GM06990 (cell line): ENCODE results near the gene DDAH2.

Experiments used
- DNase-seq: peaks from one replicate; pipeline ENCODE4 v3.0.0-alpha.2; 2011; ENCODE audit not compliant: insufficient read length; ENCODE audit errors: extremely low read depth
- H3K27me3 ChIP-seq: replicated peaks from 2 replicates; pipeline ENCODE4 v1.6.0; 2011; ENCODE audit warnings: low read length; ENCODE audit not compliant: control insufficient read depth, insufficient read depth
- H3K36me3 ChIP-seq: 2 replicates; pipeline ENCODE4 v1.5.1; 2011; ENCODE audit warnings: low read length; ENCODE audit not compliant: control insufficient read depth, insufficient read depth
- H3K4me3 ChIP-seq: replicated peaks from 2 replicates; pipeline ENCODE4 v1.5.1; 2011; ENCODE audit warnings: low read depth, mild to moderate bottlenecking, control low read depth, low read length
- TF ChIP-seq, protein P1 (sequence below): IDR thresholded peaks from 2 replicates; pipeline ENCODE4 v1.5.1; 2011; ENCODE audit warnings: low read length, control low read depth, mild to moderate bottlenecking, inconsistent platforms; ENCODE audit not compliant: insufficient read depth, poor library complexity, severe bottlenecking

Gene DDAH2

DNA sequence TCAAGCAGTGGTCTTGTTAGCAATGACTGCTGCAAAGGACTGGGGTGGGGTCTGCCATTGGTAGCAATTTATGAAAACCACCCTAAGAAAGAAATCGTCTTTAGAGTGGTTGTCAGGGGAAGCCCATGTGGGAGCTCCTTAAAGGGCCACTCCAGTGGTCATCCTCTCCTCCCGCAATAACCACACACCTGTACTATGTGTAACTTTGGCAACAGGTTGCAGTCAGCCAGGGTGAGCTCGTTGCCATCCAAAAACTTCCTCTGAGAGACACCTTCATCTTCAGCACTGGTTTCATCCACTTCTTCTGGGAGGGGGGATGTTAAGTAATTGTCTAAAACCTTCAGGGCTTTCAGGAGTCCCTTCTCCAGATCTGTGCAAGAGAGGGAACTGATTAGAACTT, 2.9 kb upstream of the DDAH2 start:
- Histone ChIP-seq H3K4me3 (no peak overlapping the region), H3K27me3 (no peaks in the 10 kb centered on the region), H3K36me3 (peaks cover 11% of the 10 kb centered on the region)
- DNase-seq, result no peak
- TF ChIP-seq, protein P1, sequence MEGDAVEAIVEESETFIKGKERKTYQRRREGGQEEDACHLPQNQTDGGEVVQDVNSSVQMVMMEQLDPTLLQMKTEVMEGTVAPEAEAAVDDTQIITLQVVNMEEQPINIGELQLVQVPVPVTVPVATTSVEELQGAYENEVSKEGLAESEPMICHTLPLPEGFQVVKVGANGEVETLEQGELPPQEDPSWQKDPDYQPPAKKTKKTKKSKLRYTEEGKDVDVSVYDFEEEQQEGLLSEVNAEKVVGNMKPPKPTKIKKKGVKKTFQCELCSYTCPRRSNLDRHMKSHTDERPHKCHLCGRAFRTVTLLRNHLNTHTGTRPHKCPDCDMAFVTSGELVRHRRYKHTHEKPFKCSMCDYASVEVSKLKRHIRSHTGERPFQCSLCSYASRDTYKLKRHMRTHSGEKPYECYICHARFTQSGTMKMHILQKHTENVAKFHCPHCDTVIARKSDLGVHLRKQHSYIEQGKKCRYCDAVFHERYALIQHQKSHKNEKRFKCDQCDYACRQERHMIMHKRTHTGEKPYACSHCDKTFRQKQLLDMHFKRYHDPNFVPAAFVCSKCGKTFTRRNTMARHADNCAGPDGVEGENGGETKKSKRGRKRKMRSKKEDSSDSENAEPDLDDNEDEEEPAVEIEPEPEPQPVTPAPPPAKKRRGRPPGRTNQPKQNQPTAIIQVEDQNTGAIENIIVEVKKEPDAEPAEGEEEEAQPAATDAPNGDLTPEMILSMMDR, result no peak

DNA sequence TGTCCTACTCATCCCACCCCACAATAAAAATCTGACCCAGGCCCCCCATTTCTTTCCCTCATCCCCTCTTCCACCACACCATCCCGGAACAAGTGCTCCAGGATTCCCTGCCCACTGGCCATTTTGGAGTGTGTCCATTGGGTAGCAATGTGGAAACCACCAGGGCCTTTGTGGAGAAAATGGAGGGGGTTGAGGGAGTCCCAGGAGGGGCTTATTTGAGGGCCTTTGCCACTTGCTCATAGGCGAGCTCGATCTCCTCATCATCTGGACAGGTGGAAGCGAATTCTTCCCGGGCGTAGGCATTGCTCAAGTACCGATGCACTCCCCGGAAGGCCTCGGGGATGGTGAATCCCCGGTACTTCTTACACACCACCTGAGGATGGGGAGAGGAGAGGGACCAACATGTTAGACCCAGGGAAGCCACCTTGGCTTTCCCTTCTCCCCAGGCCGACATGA, 1.6 kb upstream of the DDAH2 start:
- no peak for DNase-seq
- peaks cover 11% of the 10 kb centered on the region for H3K36me3 ChIP-seq
- TF ChIP-seq, protein P1, result no peak
- H3K27me3 ChIP-seq, result no peaks in the 10 kb centered on the region
- no peak overlapping the region for H3K4me3 ChIP-seq

DNA sequence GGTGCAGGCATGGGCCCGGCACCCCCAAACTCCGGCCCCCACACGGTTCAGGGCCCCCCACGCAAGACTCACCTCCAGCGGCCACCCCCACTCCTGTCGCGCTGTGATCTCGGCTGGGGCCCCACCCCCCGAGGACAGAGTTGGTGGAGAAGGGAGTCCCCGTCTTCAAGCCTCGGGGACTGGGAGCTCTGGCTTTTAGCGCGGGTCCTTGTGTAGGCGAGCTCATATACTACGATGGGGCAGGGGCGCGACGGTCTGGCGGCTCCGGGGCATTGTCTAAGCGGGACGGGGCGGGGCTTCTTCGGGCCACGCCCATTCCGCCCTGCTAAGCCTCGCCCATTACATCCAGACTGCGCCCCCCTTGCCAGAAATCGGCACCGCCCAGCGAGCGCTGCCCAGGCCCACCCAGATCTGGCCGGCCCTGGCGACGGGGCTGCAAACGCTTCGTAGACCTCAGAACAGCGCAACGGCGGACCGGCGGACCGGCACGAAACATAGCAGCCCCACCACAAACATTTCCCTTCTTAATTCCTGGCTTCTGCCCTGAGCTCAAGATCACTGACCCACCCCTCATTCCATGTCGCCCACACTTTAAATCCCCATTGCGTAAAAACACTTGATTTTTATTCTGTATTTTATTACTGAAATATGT, 1.0 kb upstream of the DDAH2 start:
- H3K27me3 ChIP-seq, result no peaks in the 10 kb centered on the region
- H3K4me3 ChIP-seq, result peak overlapping the region; percentile 64
- TF ChIP-seq, protein P1, result no peak
- DNase-seq, result peak; percentile 80
- H3K36me3 ChIP-seq, result peaks cover 11% of the 10 kb centered on the region

DNA sequence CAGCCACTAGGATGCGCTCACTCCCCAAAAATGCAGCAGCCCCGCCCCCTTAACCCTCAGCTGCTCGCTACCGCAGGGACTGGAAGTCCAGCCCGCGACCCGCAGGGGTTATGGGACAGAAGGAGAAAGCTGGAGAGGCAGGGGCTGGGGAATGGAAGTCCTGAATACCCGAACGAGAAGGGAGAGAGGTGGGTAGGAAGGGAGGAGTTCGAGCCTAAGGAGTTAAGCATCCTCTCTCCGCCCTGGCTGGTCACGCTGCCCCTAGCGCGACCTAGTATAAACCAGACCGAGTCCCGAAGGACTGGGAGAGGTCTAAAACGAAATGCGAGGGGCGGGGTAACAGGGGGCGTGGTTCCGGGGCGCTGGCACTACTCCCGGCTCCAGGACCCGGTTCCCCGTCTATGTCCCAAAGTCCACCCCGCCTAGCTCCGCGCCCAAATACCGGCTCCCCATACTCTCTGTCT, 448 bp upstream of the DDAH2 start:
- H3K36me3 ChIP-seq, result peaks cover 11% of the 10 kb centered on the region
- peak overlapping the region; percentile 64 for H3K4me3 ChIP-seq
- peak; percentile 81 for DNase-seq
- H3K27me3 ChIP-seq, result no peaks in the 10 kb centered on the region
- TF ChIP-seq, protein P1, result no peak

DNA sequence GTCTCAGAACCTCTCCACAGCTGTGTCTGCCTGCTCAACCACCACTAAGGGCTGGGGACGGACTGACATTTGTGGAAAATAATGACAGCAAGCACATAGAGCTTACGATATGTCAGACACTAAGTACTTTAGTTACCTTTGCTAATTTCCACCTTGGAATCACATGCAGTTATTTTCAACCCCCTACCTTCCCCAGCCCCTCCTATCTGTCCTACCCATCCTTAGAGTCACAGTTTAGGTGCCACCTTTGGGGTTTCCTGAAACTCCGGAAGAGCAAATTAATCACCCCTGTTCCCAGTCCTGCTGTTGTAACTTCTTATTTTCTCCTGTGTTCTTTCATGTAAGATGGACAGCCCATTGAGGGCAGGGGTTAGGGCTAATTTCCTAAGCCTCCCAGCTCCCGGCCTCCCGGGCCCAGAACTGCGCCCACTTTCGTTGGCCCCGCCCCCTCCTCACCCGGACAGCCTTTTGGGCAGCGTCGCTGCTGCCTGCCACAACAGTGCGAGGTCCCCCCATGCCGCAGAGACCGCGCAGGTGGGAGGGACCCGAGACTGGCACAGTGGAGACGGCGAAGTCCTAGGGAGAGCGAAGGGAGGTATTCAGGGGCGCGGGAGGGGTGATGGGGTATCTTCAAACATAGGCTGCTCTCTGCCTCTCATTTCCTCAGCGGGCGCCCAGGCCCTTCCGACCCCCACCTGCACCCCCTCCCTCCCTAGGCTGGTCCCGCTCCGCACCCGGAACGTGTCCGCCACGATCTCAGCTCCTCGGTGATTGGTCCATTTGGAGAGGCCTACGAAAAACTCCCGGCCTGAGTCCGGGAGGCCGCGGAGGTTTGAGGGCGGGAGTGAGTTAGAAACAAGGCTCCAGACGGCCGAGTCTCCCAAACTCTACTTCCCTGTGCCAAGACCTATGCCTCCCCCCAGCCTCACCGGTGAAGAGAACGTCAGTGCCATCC, 1.1 kb downstream of the DDAH2 start:
- no peaks in the 10 kb centered on the region for H3K27me3 ChIP-seq
- peaks cover 4% of the 10 kb centered on the region; the same call in 1 of the 2 replicates for H3K36me3 ChIP-seq
- DNase-seq, result peak; percentile 69
- H3K4me3 ChIP-seq, result no peak overlapping the region
- TF ChIP-seq, protein P1, result no peak
